Heart right ventricle (tissue), 16 donors: ENCODE data around the gene ZGRF1. TPM values are rescaled to one million over a fixed set of nuclear protein-coding genes. Genes with fewer than 3 reads are reported as not detected.
"Not testable (repeated sequence)": the region's sequence is repeated elsewhere in the genome, so short reads cannot be mapped to it uniquely, and the experiment has no call there.

Source experiments
- ATAC-seq, 8 donors: fragments of 200-7000 bp; cut with Tn5 transposase; one replicate each; pipeline ENCODE4 v1.9.1; 2020; ENCODE audit warnings: mild to moderate bottlenecking in 8 of 8, moderate library complexity in 8 of 8, moderate number of reproducible peaks in 1 of 8
- DNase-seq, 2 donors: peaks; one replicate each; pipeline ENCODE4 v3.0.0-alpha.2; 2020
- H3K27ac ChIP-seq, 10 donors: fragments of 200-600 bp; sonication (generic) in 2 of 10; one replicate each; pipeline versions ENCODE4 v1.5.0 to v1.8.0; 2020 to 2022; ENCODE audit warnings: mild to moderate bottlenecking in 3 of 10
- H3K27me3 ChIP-seq, 7 donors: fragments of 200-600 bp; one replicate each; pipeline ENCODE4 v1.8.0; 2021 to 2022; ENCODE audit warnings: mild to moderate bottlenecking in 2 of 7
- H3K36me3 ChIP-seq, 9 donors: fragments of 200-600 bp; sonication (generic) in 1 of 9; one replicate each; pipeline versions ENCODE4 v1.5.0 to v1.8.0; 2020 to 2022; ENCODE audit warnings: mild to moderate bottlenecking in 2 of 9
- H3K4me1 ChIP-seq, 9 donors: fragments of 200-600 bp; sonication (generic) in 1 of 9; one replicate each; pipeline versions ENCODE4 v1.5.0 to v1.8.0; 2020 to 2022; ENCODE audit warnings: mild to moderate bottlenecking in 4 of 9
- H3K4me3 ChIP-seq, 10 donors: fragments of 200-600 bp; sonication (generic) in 2 of 10; one replicate each; pipeline versions ENCODE4 v1.5.0 to v1.8.0; 2020 to 2022; ENCODE audit warnings: mild to moderate bottlenecking in 7 of 10, moderate library complexity in 2 of 10
- H3K9me3 ChIP-seq, 11 donors: fragments of 200-600 bp in 10 of 11; sonication (generic) in 2 of 11; one replicate each; pipeline versions ENCODE4 v1.5.0 to v1.8.0; 2013 to 2022; ENCODE audit warnings: mild to moderate bottlenecking in 2 of 11, control low read depth in 1 of 11, moderate library complexity in 1 of 11
- CTCF ChIP-seq, 9 donors: fragments of 200-600 bp; sonication (generic) in 2 of 9; IDR thresholded peaks; one replicate each; pipeline versions ENCODE4 v1.5.0 to v1.8.0; 2021 to 2022; ENCODE audit warnings: antibody characterized with exemption in 9 of 9, mild to moderate bottlenecking in 5 of 9, moderate library complexity in 1 of 9
- WGBS, 2 donors: extraction: QIAGEN DNeasy Blood & Tissue Kit; methylation state at CpG; one replicate each; pipeline ENCODE4 v1.1.7; 2013; ENCODE audit warnings: inconsistent platforms in 1 of 2; 5-methylcytosine and 5-hydroxymethylcytosine counted together
- intact Hi-C, 10 donors: fragments of 100-400 bp; cut with DNase I; formaldehyde crosslinking; loops; one replicate each; pipeline versions ENCODE4 v1.11.1 to v1.14.2; 2022
- microRNA-seq, 2 donors: library from miRNA; unstranded; fragments of <30 nt; microRNA quantifications; one replicate each; pipeline ENCODE4 v1.2.0, GENCODE V29; 2021
- polyA plus RNA-seq, 2 donors: library from polyadenylated mRNA; stranded (reverse); fragments of 200-250 nt; gene quantifications; one replicate each; pipeline ENCODE4 v1.2.3, GENCODE V29; 2013
- total RNA-seq, 10 donors: library from RNA; stranded (reverse); fragmentation: NEBNext Ultra II Directional in 3 of 10; extraction: Animal tissue kit (Norgen Biotek cat#: 25700) in 3 of 10; gene quantifications; one replicate each; pipeline versions ENCODE4 v1.2.1 to v1.2.4, GENCODE V29; 2021 to 2023
- donor health status: Arrhythmogenic right ventricular cardiomyopathy.
- donor health status: ischemic (EF 13 %, LVEDD 7.1; RV severe dilation, severe dysfunction).
- donor health status: healthy with polysubstance abuse.
- donor health status: DM: no; HTN: yes; CAD: no.
- donor health status: DM: no; HTN: no; CAD: no.
- donor health status: ischemic (EF 25% LVEDD 6.9; RV normal size, moderate dysfunction).
- donor health status: ischemic (EF 25% LVEDD 5.7; RV mildly dilated, moderate dysfunction).
- donor health status: healthy.
- donor health status: DM: yes; HTN: yes; CAD: no.
- donor health status: Ischemic cardiomyopathy.
- donor health status: ischemic (EF 35%, LVEDD 5.7; RV mildly dilated, moderate dysfunction).
- donor health status: nonischemic (EF 11% LVEDD 7.7; RV severe dilation, severe dysfunction).
- donor health status: DM: yes; HTN: yes; CAD: no.
- donor health status: PGD.
- donor health status: ischemic (EF 29% LVEDD 5.4; RV normal size, mild dysfunction).
- donor health status: nonischemic (EF 23%, LVEDD 6.1; RV moderate dilation, normal function).

Gene ZGRF1
- total and polyA plus RNA-seq, 12 donors, result 0.77 to 5.3 (median 2.1) TPM

DNA sequence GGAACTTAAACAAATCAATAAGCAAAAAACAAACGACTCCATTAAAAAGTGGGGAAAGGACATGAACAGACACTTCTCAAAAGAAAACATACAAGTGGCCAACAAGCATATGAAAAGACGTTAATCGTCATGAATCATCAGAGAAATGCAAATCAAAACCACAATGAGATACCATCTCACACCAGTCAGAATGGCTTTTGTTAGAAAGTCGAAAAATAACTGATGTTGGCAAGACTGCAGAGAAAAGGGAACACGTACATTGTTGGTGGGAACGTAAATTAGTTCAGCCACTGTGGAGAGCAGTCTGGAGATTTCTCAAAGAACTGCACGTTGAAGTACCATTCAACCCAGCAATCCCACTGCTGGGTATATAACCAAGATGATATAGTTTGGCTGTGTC is 144.4 kb downstream of the ZGRF1 start:
- intact Hi-C loops, result no loop called here

DNA sequence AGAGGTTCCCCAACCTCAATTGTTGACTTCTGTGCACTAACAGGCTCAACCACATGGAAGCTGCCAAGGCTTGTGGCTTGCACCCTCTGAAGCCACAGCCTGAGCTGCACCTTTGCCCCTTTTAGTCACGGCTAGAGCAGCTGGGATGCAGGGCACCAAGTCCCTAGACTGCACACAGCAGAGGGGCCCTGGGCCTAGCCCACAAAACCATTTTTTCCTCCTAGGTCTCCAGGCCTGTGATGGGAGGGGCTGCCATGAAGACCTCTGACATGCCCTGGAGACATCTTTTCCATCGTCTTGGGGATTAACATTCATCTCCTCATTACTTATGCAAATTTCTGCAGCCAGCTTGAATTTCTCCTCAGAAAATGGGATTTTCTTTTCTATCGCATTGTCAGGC is 145.9 kb downstream of the ZGRF1 start:
- H3K27ac ChIP-seq, H3K36me3 ChIP-seq, H3K4me1 ChIP-seq, intact Hi-C loops, ATAC-seq, DNase-seq, H3K4me3 ChIP-seq: not testable (repeated sequence)
- 76 to 81% methylated on average over 3 of the region's 3 CpGs for whole genome bisulfite sequencing, 2 donors
- Histone ChIP-seq H3K9me3 (peaks cover 0 to 29% (median 5%) of the 10 kb centered on the region in 11 donors), H3K27me3 (peaks cover 0 to 13% (median 5%) of the 10 kb centered on the region in 7 donors)

More for the DNA sequence above, 144.4 kb downstream of the ZGRF1 start:
- peaks cover 0 to 29% (median 5%) of the 10 kb centered on the region in 11 donors for H3K9me3 ChIP-seq
- H3K4me1 ChIP-seq, result no peaks in the 10 kb centered on the region
- DNase-seq (no peak), ATAC-seq (no peak)
- 83 to 89% methylated on average over 7 of the region's 7 CpGs for WGBS, 2 donors
- no peak overlapping the region for H3K27ac ChIP-seq
- TF ChIP-seq CTCF (IDR thresholded peaks at IDR 0.05), result no peak
- H3K36me3 ChIP-seq, result no peaks in the 10 kb centered on the region
- H3K4me3 ChIP-seq, result no peak overlapping the region
- peaks cover 0 to 12% (median 0%) of the 10 kb centered on the region in 7 donors for H3K27me3 ChIP-seq

Small RNA genes lying within 50 kb of the gene (microRNA-seq; reads per million reads assigned to microRNA genes)
- gene MIR302A (1,311 to 1,667 reads per million in 2 donors), gene MIR302B (1,508 to 1,510 reads per million in 2 donors), gene MIR302C (238 to 294 reads per million in 2 donors), gene MIR302D (908 to 1,043 reads per million in 2 donors), gene MIR367 (0.60 to 1.5 reads per million in 2 donors)

Other genes with a start within 250 kb of the ZGRF1 start
- not detected for gene NEUROG2, start 120.7 kb downstream of the ZGRF1 start, total RNA-seq
- gene NEUROG2, start 120.7 kb downstream of the ZGRF1 start, polyA plus RNA-seq, result not detected
- 10 to 100 TPM; 46.4 to 58.3 (median 49.9) TPM for gene LARP7, start 234 bp upstream of the ZGRF1 start, total RNA-seq
- gene LARP7, start 234 bp upstream of the ZGRF1 start, polyA plus RNA-seq, result 10 to 100 TPM; 39.1 to 80.3 TPM